PFSK-1 (cell line): Measurements from ENCODE around the gene CLDN14.

Experiments used
- FOXP2 ChIP-seq: optimal IDR thresholded peaks from 2 replicates; pipeline ENCODE3; 2011; ENCODE audit warnings: borderline replicate concordance, control low read depth, inconsistent platforms; ENCODE audit not compliant: insufficient read depth; ENCODE audit errors: extremely low read length, extremely low read depth
- POLR2AphosphoS5 ChIP-seq: IDR thresholded peaks from 2 replicates; pipeline ENCODE4 v1.6.1; 2012; ENCODE audit warnings: low read depth, mild to moderate bottlenecking, control low read depth, low read length, moderate library complexity
- REST ChIP-seq, 2 experiments: IDR thresholded peaks; 2 replicates each; pipeline versions ENCODE4 v1.6.1 to v1.8.0; 2011 to 2012; ENCODE audit warnings: low read depth in 2 of 2, low read length in 2 of 2, control low read depth in 1 of 2, inconsistent platforms in 1 of 2, mild to moderate bottlenecking in 1 of 2, moderate library complexity in 1 of 2; ENCODE audit not compliant: insufficient read depth in 1 of 2
- SIN3A ChIP-seq: IDR thresholded peaks from 2 replicates; pipeline ENCODE4 v1.6.1; 2012; ENCODE audit warnings: mild to moderate bottlenecking, low read length, moderate library complexity, borderline replicate concordance; ENCODE audit not compliant: insufficient read depth
- TAF1 ChIP-seq: IDR thresholded peaks from 2 replicates; pipeline ENCODE4 v1.6.1; 2012; ENCODE audit warnings: low read length, control low read depth, borderline replicate concordance; ENCODE audit not compliant: insufficient read depth

Gene CLDN14

GRCh38 chr21:36454706-36455105 is 25.2 kb downstream of the CLDN14 start:
- TF ChIP-seq POLR2AphosphoS5 (no peak), SIN3A (no peak), FOXP2 (no peak), REST (IDR thresholded peaks at IDR 0.05; ENCODE audit: insufficient read depth in 1 of 2, low read depth in 2 of 2, low read length in 2 of 2) (no peak), TAF1 (no peak)

- no peak for TF ChIP-seq TAF1
- no peak for TF ChIP-seq FOXP2
- TF ChIP-seq SIN3A = no peak
Observed at GRCh38 chr21:36454093-36454531, 25.8 kb downstream of the CLDN14 start.

GRCh38 chr21:36452281-36452825 is 27.6 kb downstream of the CLDN14 start:
- TF ChIP-seq FOXP2 = no peak
- no peak for TF ChIP-seq REST (IDR thresholded peaks at IDR 0.05; ENCODE audit: insufficient read depth in 1 of 2, low read depth in 2 of 2, low read length in 2 of 2)
- no peak for TF ChIP-seq TAF1
- TF ChIP-seq SIN3A = no peak
- no peak for TF ChIP-seq POLR2AphosphoS5

- no peak for TF ChIP-seq REST (IDR thresholded peaks at IDR 0.05; ENCODE audit: insufficient read depth in 1 of 2, low read depth in 2 of 2, low read length in 2 of 2)
- TF ChIP-seq POLR2AphosphoS5 = no peak
- TF ChIP-seq TAF1 = no peak
- TF ChIP-seq SIN3A = no peak
- TF ChIP-seq FOXP2 = no peak
Observed at GRCh38 chr21:36451506-36451905, 28.4 kb downstream of the CLDN14 start.

GRCh38 chr21:36450511-36450910 is 29.4 kb downstream of the CLDN14 start:
- TF ChIP-seq SIN3A (no peak), FOXP2 (no peak), TAF1 (no peak), REST (IDR thresholded peaks at IDR 0.05; ENCODE audit: insufficient read depth in 1 of 2, low read depth in 2 of 2, low read length in 2 of 2) (no peak), POLR2AphosphoS5 (no peak)
